ENCODE measurements around the gene FOXP2.

FOXP2 gene

GRCh38 chr7:114428211-114428610, 13.6 kb downstream of the FOXP2 start:
- Histone ChIP-seq H4K20me1 (ENCODE audit: insufficient read depth, low read length) (no peaks in the 10 kb centered on the region), H3K9me2 (ENCODE audit: low read depth, low read length) (no peaks in the 10 kb centered on the region), H2AFZ (ENCODE audit: low read length) (no peak overlapping the region), H3K4me1 (ENCODE audit: insufficient read depth, low read length, severe bottlenecking) (no peaks in the 10 kb centered on the region), H3K9ac (ENCODE audit: low read length) (no peak overlapping the region), H3K27me3 (ENCODE audit: insufficient read depth, low read length) (no peaks in the 10 kb centered on the region), H3K4me3 (ENCODE audit: low read depth, low read length, poor library complexity, severe bottlenecking) (no peak overlapping the region), H3K36me3 (ENCODE audit: insufficient read depth, low read length) (no peaks in the 10 kb centered on the region), H3K27ac (ENCODE audit: low read depth, low read length, poor library complexity, severe bottlenecking) (no peak overlapping the region), H3K9me3 (ENCODE audit: low read length) (no peaks in the 10 kb centered on the region), H3K79me2 (ENCODE audit: insufficient read depth, low read length) (no peaks in the 10 kb centered on the region), H3K4me2 (ENCODE audit: low read length) (no peak overlapping the region), H3F3A (ENCODE audit: insufficient read depth, low read length) (no peaks in the 10 kb centered on the region)
- TF ChIP-seq EZH2 (IDR thresholded peaks at IDR 0.05; ENCODE audit: borderline replicate concordance, low read length) (no peak), CTCF (IDR thresholded peaks at IDR 0.05; ENCODE audit: low read length) (no peak)

- H2AFZ ChIP-seq (ENCODE audit: low read length), result no peak overlapping the region
- H3K27me3 ChIP-seq (ENCODE audit: insufficient read depth, low read length), result no peaks in the 10 kb centered on the region
- H3K9me3 ChIP-seq (ENCODE audit: low read length), result no peaks in the 10 kb centered on the region
- no peak overlapping the region for H3K4me2 ChIP-seq (ENCODE audit: low read length)
- no peak overlapping the region for H3K27ac ChIP-seq (ENCODE audit: low read depth, low read length, poor library complexity, severe bottlenecking)
- H3K79me2 ChIP-seq (ENCODE audit: insufficient read depth, low read length), result no peaks in the 10 kb centered on the region
- no peak overlapping the region for H3K4me3 ChIP-seq (ENCODE audit: low read depth, low read length, poor library complexity, severe bottlenecking)
- H3F3A ChIP-seq (ENCODE audit: insufficient read depth, low read length), result no peaks in the 10 kb centered on the region
- no peaks in the 10 kb centered on the region for H3K36me3 ChIP-seq (ENCODE audit: insufficient read depth, low read length)
- no peak for TF ChIP-seq CTCF (IDR thresholded peaks at IDR 0.05; ENCODE audit: low read length)
- TF ChIP-seq EZH2 (IDR thresholded peaks at IDR 0.05; ENCODE audit: borderline replicate concordance, low read length), result no peak
- no peaks in the 10 kb centered on the region for H3K9me2 ChIP-seq (ENCODE audit: low read depth, low read length)
- H3K9ac ChIP-seq (ENCODE audit: low read length), result no peak overlapping the region
- no peaks in the 10 kb centered on the region for H4K20me1 ChIP-seq (ENCODE audit: insufficient read depth, low read length)
- no peaks in the 10 kb centered on the region for H3K4me1 ChIP-seq (ENCODE audit: insufficient read depth, low read length, severe bottlenecking)
These were observed 16.6 kb downstream of the FOXP2 start for GRCh38 chr7:114431189-114431588.

- Histone ChIP-seq H3K9ac (ENCODE audit: low read length) (no peak overlapping the region), H3K27ac (ENCODE audit: low read depth, low read length, poor library complexity, severe bottlenecking) (no peak overlapping the region), H3F3A (ENCODE audit: insufficient read depth, low read length) (no peaks in the 10 kb centered on the region), H3K4me1 (ENCODE audit: insufficient read depth, low read length, severe bottlenecking) (no peaks in the 10 kb centered on the region), H3K9me3 (ENCODE audit: low read length) (no peaks in the 10 kb centered on the region), H3K36me3 (ENCODE audit: insufficient read depth, low read length) (no peaks in the 10 kb centered on the region), H4K20me1 (ENCODE audit: insufficient read depth, low read length) (no peaks in the 10 kb centered on the region), H3K79me2 (ENCODE audit: insufficient read depth, low read length) (no peaks in the 10 kb centered on the region), H3K4me3 (ENCODE audit: low read depth, low read length, poor library complexity, severe bottlenecking) (no peak overlapping the region), H2AFZ (ENCODE audit: low read length) (no peak overlapping the region), H3K9me2 (ENCODE audit: low read depth, low read length) (no peaks in the 10 kb centered on the region), H3K4me2 (ENCODE audit: low read length) (no peak overlapping the region), H3K27me3 (ENCODE audit: insufficient read depth, low read length) (no peaks in the 10 kb centered on the region)
- TF ChIP-seq EZH2 (IDR thresholded peaks at IDR 0.05; ENCODE audit: borderline replicate concordance, low read length), result no peak
- no peak for TF ChIP-seq CTCF (IDR thresholded peaks at IDR 0.05; ENCODE audit: low read length)
These were observed 17.4 kb downstream of the FOXP2 start for GRCh38 chr7:114432061-114432460.
